ENCODE results near the gene DAAM2.

Gene DAAM2

GRCh38 chr6:39849228-39849627 is 57.1 kb downstream of the DAAM2 start:
- DNase-seq = no peak

GRCh38 chr6:39849764-39850163 is 57.6 kb downstream of the DAAM2 start:
- no peak for DNase-seq

GRCh38 chr6:39850736-39851297 is 58.6 kb downstream of the DAAM2 start:
- DNase-seq = no peak

GRCh38 chr6:39851331-39851730 is 59.2 kb downstream of the DAAM2 start:
- no peak for DNase-seq

- DNase-seq = no peak
Observed at GRCh38 chr6:39852324-39852723, 60.1 kb downstream of the DAAM2 start.

- DNase-seq = peak in 5 of 14 donors; percentile 17 to 41 (median 22)
Observed at GRCh38 chr6:39853604-39854003, 61.4 kb downstream of the DAAM2 start.

GRCh38 chr6:39855356-39855995 is 63.3 kb downstream of the DAAM2 start:
- no peak for DNase-seq

GRCh38 chr6:39859025-39859424 is 66.8 kb downstream of the DAAM2 start:
- no peak for DNase-seq

GRCh38 chr6:39861663-39862062 is 69.5 kb downstream of the DAAM2 start:
- no peak for DNase-seq

- DNase-seq = peak in 8 of 14 donors; percentile 27 to 65 (median 38)
Observed at GRCh38 chr6:39865011-39865888, 73.1 kb downstream of the DAAM2 start.

- no peak for DNase-seq
Observed at GRCh38 chr6:39867592-39867991, 75.4 kb downstream of the DAAM2 start.

- no peak for DNase-seq
Observed at GRCh38 chr6:39870950-39871349, 78.8 kb downstream of the DAAM2 start.

- DNase-seq = no peak
Observed at GRCh38 chr6:39873439-39873838, 81.3 kb downstream of the DAAM2 start.

- no peak for DNase-seq
Observed at GRCh38 chr6:39876111-39876510, 83.9 kb downstream of the DAAM2 start.

GRCh38 chr6:39876826-39877225 is 84.7 kb downstream of the DAAM2 start:
- peak in 1 of 14 donors; percentile 9 for DNase-seq

- no peak for DNase-seq
Observed at GRCh38 chr6:39879535-39879934, 87.4 kb downstream of the DAAM2 start.

GRCh38 chr6:39880594-39880993 is 88.4 kb downstream of the DAAM2 start:
- no peak for DNase-seq

- peak in 3 of 14 donors; percentile 19 to 59 (median 43) for DNase-seq
Observed at GRCh38 chr6:39881851-39882530, 89.8 kb downstream of the DAAM2 start.

GRCh38 chr6:39882531-39882899 is 90.3 kb downstream of the DAAM2 start:
- DNase-seq = peak in 4 of 14 donors; percentile 36 to 59 (median 44)

- no peak for DNase-seq
Observed at GRCh38 chr6:39884696-39885095, 92.5 kb downstream of the DAAM2 start.

GRCh38 chr6:39885691-39886090 is 93.5 kb downstream of the DAAM2 start:
- DNase-seq = no peak

- no peak for DNase-seq
Observed at GRCh38 chr6:39886871-39887270, 94.7 kb downstream of the DAAM2 start.
